Upper lobe of left lung (tissue), 4 donors: ENCODE data around the gene TUBA3D.
"Not testable (repeated sequence)": the region's sequence is repeated elsewhere in the genome, so short reads cannot be mapped to it uniquely, and the experiment has no call there.

Experiments used
- POLR2AphosphoS5 ChIP-seq, 2 donors: sonication (generic); formaldehyde crosslinking; IDR thresholded peaks; one replicate each; pipeline ENCODE4 v1.5.1; 2017; ENCODE audit warnings: antibody characterized with exemption in 2 of 2
- TF ChIP-seq, protein P1 (sequence below), 6 experiments: fragments of 450-650 bp in 4 of 6; fragments of 200-600 bp in 2 of 6; sonication (generic) in 2 of 6; IDR thresholded peaks; one replicate each; pipeline ENCODE4 v1.5.1; 2016 to 2019; ENCODE audit warnings: antibody characterized with exemption in 6 of 6

DNA sequence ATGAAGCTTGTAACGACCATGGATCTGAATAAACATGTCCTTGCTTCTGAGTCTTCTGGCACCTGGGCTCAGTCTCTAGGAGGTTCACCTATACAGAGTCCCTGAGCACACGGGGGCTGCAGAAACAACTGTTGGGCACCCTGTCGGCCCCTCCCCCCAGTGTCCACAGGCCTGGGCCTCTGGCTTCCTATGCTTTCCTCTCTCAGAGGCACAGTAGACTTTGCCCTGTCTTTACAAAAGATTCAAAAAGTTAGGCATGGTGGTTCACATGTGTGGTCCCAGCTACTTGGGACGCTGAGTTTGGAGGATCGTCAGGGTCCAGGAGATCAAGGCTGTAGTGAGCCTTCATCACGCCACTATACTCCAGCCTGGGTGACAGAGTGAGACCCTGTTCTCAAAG lies 45.6 kb downstream of the TUBA3D start:
- TF ChIP-seq, protein P1, sequence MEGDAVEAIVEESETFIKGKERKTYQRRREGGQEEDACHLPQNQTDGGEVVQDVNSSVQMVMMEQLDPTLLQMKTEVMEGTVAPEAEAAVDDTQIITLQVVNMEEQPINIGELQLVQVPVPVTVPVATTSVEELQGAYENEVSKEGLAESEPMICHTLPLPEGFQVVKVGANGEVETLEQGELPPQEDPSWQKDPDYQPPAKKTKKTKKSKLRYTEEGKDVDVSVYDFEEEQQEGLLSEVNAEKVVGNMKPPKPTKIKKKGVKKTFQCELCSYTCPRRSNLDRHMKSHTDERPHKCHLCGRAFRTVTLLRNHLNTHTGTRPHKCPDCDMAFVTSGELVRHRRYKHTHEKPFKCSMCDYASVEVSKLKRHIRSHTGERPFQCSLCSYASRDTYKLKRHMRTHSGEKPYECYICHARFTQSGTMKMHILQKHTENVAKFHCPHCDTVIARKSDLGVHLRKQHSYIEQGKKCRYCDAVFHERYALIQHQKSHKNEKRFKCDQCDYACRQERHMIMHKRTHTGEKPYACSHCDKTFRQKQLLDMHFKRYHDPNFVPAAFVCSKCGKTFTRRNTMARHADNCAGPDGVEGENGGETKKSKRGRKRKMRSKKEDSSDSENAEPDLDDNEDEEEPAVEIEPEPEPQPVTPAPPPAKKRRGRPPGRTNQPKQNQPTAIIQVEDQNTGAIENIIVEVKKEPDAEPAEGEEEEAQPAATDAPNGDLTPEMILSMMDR (IDR thresholded peaks at IDR 0.05), result not testable (repeated sequence)
- not testable (repeated sequence) for TF ChIP-seq POLR2AphosphoS5 (IDR thresholded peaks at IDR 0.05)
